Aorta (tissue), 5 donors: ENCODE results near the gene TSGA10IP. TPM values are rescaled to one million over a fixed set of nuclear protein-coding genes. Genes with fewer than 3 reads are reported as not detected.

Experiments
- ATAC-seq: fragments of 200-7000 bp; cut with Tn5 transposase; one replicate; pipeline ENCODE4 v1.9.1; 2022; ENCODE audit warnings: moderate library complexity; ENCODE audit not compliant: low FRiP score
- DNase-seq, 2 donors: peaks; one replicate each; pipeline ENCODE4 v3.0.0-alpha.2; 2020
- H3K27ac ChIP-seq, 2 donors: one replicate each; pipeline ENCODE4 v1.5.1; 2013; ENCODE audit warnings: low read length in 2 of 2, mild to moderate bottlenecking in 2 of 2, moderate library complexity in 2 of 2, control low read depth in 1 of 2, inconsistent platforms in 1 of 2, low read depth in 1 of 2
- H3K27me3 ChIP-seq, 2 donors: one replicate each; pipeline ENCODE4 v1.6.1; 2013; ENCODE audit warnings: control low read depth in 1 of 2, low read length in 1 of 2, mild to moderate bottlenecking in 1 of 2, moderate library complexity in 1 of 2; ENCODE audit not compliant: insufficient read depth in 2 of 2, control insufficient read depth in 1 of 2
- H3K36me3 ChIP-seq, 2 donors: one replicate each; pipeline ENCODE4 v1.6.1; 2013; ENCODE audit warnings: control low read depth in 1 of 2, low read length in 1 of 2, mild to moderate bottlenecking in 1 of 2; ENCODE audit not compliant: insufficient read depth in 2 of 2, control insufficient read depth in 1 of 2
- H3K4me1 ChIP-seq, 2 donors: one replicate each; pipeline ENCODE4 v1.6.1; 2013; ENCODE audit warnings: low read length in 2 of 2, control low read depth in 1 of 2, mild to moderate bottlenecking in 1 of 2, moderate library complexity in 1 of 2; ENCODE audit not compliant: insufficient read depth in 2 of 2, control insufficient read depth in 1 of 2
- H3K4me3 ChIP-seq, 2 donors: one replicate each; pipeline ENCODE4 v1.5.1; 2013; ENCODE audit warnings: low read length in 2 of 2, control low read depth in 1 of 2, mild to moderate bottlenecking in 1 of 2
- H3K9me3 ChIP-seq: one replicate; pipeline ENCODE4 v1.6.1; 2013; ENCODE audit warnings: mild to moderate bottlenecking, low read length; ENCODE audit not compliant: control insufficient read depth
- WGBS, 2 donors: extraction: QIAGEN DNeasy Blood & Tissue Kit; methylation state at CpG; one replicate each; pipeline ENCODE4 v1.1.7; 2013; 5-methylcytosine and 5-hydroxymethylcytosine counted together
- intact Hi-C, 2 donors: fragments of 100-400 bp; cut with DNase I; formaldehyde crosslinking; loops; one replicate each; pipeline versions ENCODE4 v1.14.2 to v1.15.0; 2022
- polyA plus RNA-seq, 2 donors: library from polyadenylated mRNA; stranded (reverse); fragments of 200-250 nt; gene quantifications; one replicate each; pipeline ENCODE4 v1.2.3, GENCODE V29; 2013
- total RNA-seq, 2 donors: library from RNA; stranded (reverse); fragmentation: NEBNext Ultra II Directional; extraction: Animal tissue kit (Norgen Biotek cat#: 25700); gene quantifications; one replicate each; pipeline ENCODE4 v1.2.1, GENCODE V29; 2021
- donor health status: healthy with polysubstance abuse.
- donor health status: Bipolar disorder and iron deficiency.
- donor health status: DM: no; HTN: no; CAD: no.
- donor health status: DM: no; HTN: no; CAD: no.
- donor health status: DM: yes; HTN: yes; CAD: no.

The TSGA10IP gene
- total and polyA plus RNA-seq, 4 donors, result not detected

GRCh38 chr11:65961267-65962140 is 16.2 kb downstream of the TSGA10IP start, which contains the start of gene SART1:
SART1 (plus strand) TSS chr11:65961734; CDS start chr11:65961781, 47 bp downstream.
- whole genome bisulfite sequencing, 2 donors, result 0% methylated on average over 87 to 97 of the region's 97 CpGs
- Histone ChIP-seq H3K9me3 (no peaks in the 10 kb centered on the region), H3K27ac (peak within 1 kb of the TSS; percentile 11 to 59), H3K4me1 (no peaks in the 10 kb centered on the region), H3K36me3 (peaks cover 0 to 11% of the 10 kb centered on the region in 2 donors), H3K27me3 (no peaks in the 10 kb centered on the region), H3K4me3 (peak within 1 kb of the TSS; percentile 74 to 86)
- intact Hi-C loops, result loop anchor here (1.0 to 5.0 kb wide), 3 partner anchors 39 to 77 kb away; partner anchors contain the start of genes C11orf68 (in 1 of the 2) and DRAP1 (in 1 of the 2)
- peak; percentile 97 for ATAC-seq
- DNase-seq, result peak; percentile 99

- intact Hi-C loops, result loop anchor here in 1 of 2 donors (5.0 kb wide), 1 partner anchor 40 kb away; no protein-coding TSS in a partner anchor
- Histone ChIP-seq H3K27ac (no peak overlapping the region), H3K4me1 (no peaks in the 10 kb centered on the region), H3K9me3 (no peaks in the 10 kb centered on the region), H3K4me3 (peak overlapping the region; percentile 74 to 86), H3K27me3 (no peaks in the 10 kb centered on the region), H3K36me3 (peaks cover 0 to 15% of the 10 kb centered on the region in 2 donors)
- ATAC-seq (no peak), DNase-seq (no peak)
- 5 to 7% methylated on average over 13 of the region's 13 CpGs for WGBS, 2 donors
Measured at GRCh38 chr11:65962141-65962564, 16.9 kb downstream of the TSGA10IP start.

GRCh38 chr11:65964906-65965305 is 19.6 kb downstream of the TSGA10IP start:
- Histone ChIP-seq H3K4me3 (no peak overlapping the region), H3K36me3 (peaks cover 0 to 20% of the 10 kb centered on the region in 2 donors), H3K9me3 (no peaks in the 10 kb centered on the region), H3K27me3 (no peaks in the 10 kb centered on the region), H3K4me1 (no peaks in the 10 kb centered on the region), H3K27ac (no peak overlapping the region)
- DNase-seq (no peak), ATAC-seq (no peak)
- 87 to 89% methylated on average over 10 of the region's 10 CpGs for WGBS, 2 donors
- intact Hi-C loops, result loop anchor here in 1 of 2 donors (5.0 kb wide), 2 partner anchors 43 to 98 kb away; no protein-coding TSS in a partner anchor

GRCh38 chr11:65965986-65966762 is 20.9 kb downstream of the TSGA10IP start:
- Histone ChIP-seq H3K4me3 (no peak overlapping the region), H3K9me3 (no peaks in the 10 kb centered on the region), H3K27ac (no peak overlapping the region), H3K27me3 (no peaks in the 10 kb centered on the region), H3K36me3 (peaks cover 0 to 20% of the 10 kb centered on the region in 2 donors), H3K4me1 (no peaks in the 10 kb centered on the region)
- no peak for DNase-seq
- intact Hi-C loops, result loop anchor here in 1 of 2 donors (5.0 kb wide), 1 partner anchor 99 kb away; no protein-coding TSS in a partner anchor
- WGBS, 2 donors, result 92% methylated on average over 36 of the region's 36 CpGs
- no peak for ATAC-seq

GRCh38 chr11:65967329-65967934 is 22.2 kb downstream of the TSGA10IP start:
- Histone ChIP-seq H3K36me3 (peaks cover 0 to 20% of the 10 kb centered on the region in 2 donors), H3K9me3 (no peaks in the 10 kb centered on the region), H3K27ac (no peak overlapping the region), H3K27me3 (no peaks in the 10 kb centered on the region), H3K4me1 (no peaks in the 10 kb centered on the region), H3K4me3 (no peak overlapping the region)
- ATAC-seq, result no peak
- intact Hi-C loops, result loop anchor here in 1 of 2 donors (5.0 kb wide), 1 partner anchor 100 kb away; no protein-coding TSS in a partner anchor
- 89 to 91% methylated on average over 25 to 30 of the region's 30 CpGs for WGBS, 2 donors
- no peak for DNase-seq

GRCh38 chr11:65968600-65969482 is 23.6 kb downstream of the TSGA10IP start:
- Histone ChIP-seq H3K4me1 (no peaks in the 10 kb centered on the region), H3K36me3 (peaks cover 0 to 20% of the 10 kb centered on the region in 2 donors), H3K27ac (no peak overlapping the region), H3K4me3 (no peak overlapping the region), H3K9me3 (no peaks in the 10 kb centered on the region), H3K27me3 (no peaks in the 10 kb centered on the region)
- 81 to 83% methylated on average over 15 of the region's 15 CpGs for WGBS, 2 donors
- no peak for DNase-seq
- ATAC-seq, result peak; percentile 23
- intact Hi-C loops, result loop anchor here in 1 of 2 donors (5.0 kb wide), 1 partner anchor 102 kb away; no protein-coding TSS in a partner anchor

- H3K27me3 ChIP-seq, result no peaks in the 10 kb centered on the region
- no peak for DNase-seq
- H3K36me3 ChIP-seq, result peaks cover 0 to 6% of the 10 kb centered on the region in 2 donors
- no peak overlapping the region for H3K4me3 ChIP-seq
- no peaks in the 10 kb centered on the region for H3K9me3 ChIP-seq
- ATAC-seq, result no peak
- no peaks in the 10 kb centered on the region for H3K4me1 ChIP-seq
- WGBS, 2 donors, result 93 to 94% methylated on average over 8 of the region's 8 CpGs
- intact Hi-C loops, result no loop called here
- no peak overlapping the region for H3K27ac ChIP-seq
Measured at GRCh38 chr11:65972116-65972515, 26.8 kb downstream of the TSGA10IP start.
